Stimulated activated CD4-positive, alpha-beta T cell treated with anti-CD3 and anti-CD28 coated beads, Interleukin-1b, Interleukin-23, amount 100 ng/mL, for 4 hours (primary cell): ENCODE data around the gene ATG9B.
"Not testable (repeated sequence)": the region's sequence is repeated elsewhere in the genome, so short reads cannot be mapped to it uniquely, and the experiment has no call there.

Source experiments
- DNase-seq, 2 donors: peaks; one replicate each; pipeline ENCODE4 v3.0.0-alpha.2; 2020; ENCODE audit warnings: low read depth in 2 of 2

ATG9B gene

DNA sequence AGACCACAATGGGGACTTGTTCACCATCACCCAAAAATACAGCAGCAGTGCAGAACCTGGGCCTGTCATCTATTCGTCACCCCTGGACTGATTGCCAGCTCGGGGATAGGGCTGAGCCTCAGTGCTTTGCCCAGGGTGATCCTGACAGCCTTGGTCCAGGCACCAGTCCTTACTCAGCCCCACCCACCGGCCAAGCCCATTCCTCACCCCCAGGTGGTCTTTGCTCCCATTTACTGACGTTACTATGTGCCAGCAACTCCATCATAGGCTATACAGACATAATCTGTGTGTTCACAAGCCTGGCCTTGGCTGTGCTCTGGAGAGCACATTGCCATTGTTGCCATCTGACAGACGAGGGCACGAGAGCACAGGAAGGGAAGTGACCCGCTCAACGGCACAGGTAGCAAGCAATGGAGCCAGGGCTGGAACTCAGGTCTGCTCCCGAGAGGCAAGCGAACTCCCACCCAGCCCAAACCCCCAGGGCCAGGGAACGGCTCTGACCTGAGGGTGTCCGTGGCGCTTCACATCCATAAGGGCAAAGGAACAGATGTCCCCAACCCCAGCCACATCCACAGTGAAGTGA, 6.8 kb downstream of the ATG9B start:
- no peak for DNase-seq

DNA sequence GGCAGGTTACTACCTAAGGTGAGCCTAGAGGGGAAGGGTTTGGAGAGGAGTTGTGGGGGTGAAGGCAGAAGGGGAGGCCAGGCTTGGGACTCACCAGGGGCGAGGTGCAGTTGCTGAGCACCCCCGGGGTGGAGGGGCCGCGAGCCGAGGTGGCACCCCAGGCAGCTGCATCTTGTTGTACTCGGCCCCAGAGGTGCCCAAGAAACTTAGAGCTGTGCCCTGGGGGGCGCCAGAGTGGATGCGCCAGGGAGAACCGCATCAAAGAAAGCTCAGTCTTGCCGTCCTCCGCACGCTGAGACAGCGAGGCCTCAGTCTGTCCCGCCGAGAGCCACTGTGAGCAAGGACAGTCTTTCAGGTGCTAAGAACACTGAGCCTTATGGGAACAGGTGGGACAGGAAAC, 7.4 kb downstream of the ATG9B start:
- DNase-seq: no peak

DNA sequence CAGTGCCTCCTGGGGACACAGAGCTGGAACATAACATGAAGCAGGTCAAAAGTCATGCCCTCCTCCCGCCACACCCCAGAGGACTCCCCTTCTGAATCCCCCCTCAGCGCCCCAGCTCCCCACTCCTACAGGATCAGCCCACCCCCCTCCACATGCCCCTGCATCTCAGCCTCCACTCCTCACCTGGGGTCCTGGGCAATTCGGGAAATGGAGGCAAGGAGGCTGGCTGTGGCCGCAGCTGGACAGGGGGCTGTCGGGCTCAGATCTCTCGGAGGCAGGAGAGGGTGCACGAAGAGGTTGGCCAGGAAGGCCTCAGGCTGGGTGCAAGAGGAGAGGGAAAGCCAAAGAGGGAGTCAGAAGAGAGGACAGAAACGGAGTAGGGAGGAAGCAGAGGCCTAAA, 7.8 kb downstream of the ATG9B start:
- no peak for DNase-seq

DNA sequence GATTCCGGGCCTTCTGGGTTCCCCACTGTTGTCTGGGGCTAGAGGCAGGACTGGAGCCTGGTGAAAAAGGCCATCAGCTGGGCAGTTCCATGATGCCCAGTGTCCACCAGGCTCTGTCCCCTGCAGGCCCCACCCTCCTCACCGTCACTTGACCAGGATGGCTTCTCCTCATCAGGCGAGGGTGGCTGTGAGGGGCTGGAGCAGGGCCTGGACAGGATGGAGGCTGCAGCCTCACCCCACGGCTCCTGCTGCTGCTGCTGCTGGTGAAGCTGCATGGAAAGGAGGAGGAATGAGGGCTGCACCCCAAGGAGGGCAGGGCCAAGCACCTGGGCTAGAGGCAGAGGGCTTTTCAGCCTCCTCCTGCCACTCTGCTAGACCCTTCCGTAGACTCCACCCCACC, 8.3 kb downstream of the ATG9B start:
- no peak for DNase-seq

DNA sequence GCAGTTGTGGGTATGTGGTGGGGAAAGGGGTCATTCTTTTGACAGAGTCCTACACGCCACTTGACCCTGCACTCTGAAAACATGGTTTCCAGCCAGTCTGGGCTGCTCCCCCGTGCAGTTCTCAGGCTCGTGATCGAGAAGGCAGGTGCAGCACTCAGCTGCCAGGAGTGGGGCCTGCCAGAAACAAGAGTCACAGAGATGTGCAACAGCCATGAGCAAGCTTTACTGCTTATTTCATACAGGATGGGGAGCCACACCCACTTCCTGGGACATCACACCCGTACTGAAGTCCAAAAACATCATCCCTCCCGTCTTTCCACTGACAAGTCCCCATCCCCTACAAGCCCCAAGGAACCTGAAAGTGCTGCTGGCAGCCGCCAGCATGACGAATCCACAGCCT, 9.3 kb downstream of the ATG9B start:
- no peak for DNase-seq

DNA sequence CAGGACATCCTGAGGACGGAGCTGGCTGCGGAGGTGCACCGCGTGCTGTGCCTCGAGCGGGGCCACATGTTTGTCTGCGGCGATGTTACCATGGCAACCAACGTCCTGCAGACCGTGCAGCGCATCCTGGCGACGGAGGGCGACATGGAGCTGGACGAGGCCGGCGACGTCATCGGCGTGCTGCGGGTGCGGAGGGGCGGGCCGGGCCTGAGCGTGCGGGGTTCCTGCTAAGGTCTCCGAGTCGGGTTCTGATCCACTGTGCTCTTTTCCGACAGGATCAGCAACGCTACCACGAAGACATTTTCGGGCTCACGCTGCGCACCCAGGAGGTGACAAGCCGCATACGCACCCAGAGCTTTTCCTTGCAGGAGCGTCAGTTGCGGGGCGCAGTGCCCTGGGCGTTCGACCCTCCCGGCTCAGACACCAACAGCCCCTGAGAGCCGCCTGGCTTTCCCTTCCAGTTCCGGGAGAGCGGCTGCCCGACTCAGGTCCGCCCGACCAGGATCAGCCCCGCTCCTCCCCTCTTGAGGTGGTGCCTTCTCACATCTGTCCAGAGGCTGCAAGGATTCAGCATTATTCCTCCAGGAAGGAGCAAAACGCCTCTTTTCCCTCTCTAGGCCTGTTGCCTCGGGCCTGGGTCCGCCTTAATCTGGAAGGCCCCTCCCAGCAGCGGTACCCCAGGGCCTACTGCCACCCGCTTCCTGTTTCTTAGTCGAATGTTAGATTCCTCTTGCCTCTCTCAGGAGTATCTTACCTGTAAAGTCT, 10.4 kb downstream of the ATG9B start:
- peak; percentile 53 to 67 for DNase-seq

DNA sequence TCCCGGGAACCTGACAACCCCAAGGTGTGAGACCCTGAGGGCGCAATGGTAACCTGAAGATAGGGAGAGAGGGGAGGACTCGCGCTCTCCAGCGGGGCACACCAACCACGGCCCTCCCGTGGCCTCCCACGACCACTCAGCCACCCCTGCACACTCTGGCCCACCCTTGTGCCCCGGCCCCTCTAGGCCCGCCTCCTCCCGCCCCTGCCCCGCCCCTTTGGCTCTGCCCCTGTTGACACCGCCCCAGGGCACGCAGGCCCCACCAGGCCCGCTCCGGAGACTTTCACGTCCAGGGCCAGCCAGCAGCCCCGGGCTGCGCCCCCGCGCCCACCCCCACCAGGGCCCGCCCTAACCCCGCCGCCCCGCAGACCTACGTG, 10.9 kb downstream of the ATG9B start:
- no peak for DNase-seq

DNA sequence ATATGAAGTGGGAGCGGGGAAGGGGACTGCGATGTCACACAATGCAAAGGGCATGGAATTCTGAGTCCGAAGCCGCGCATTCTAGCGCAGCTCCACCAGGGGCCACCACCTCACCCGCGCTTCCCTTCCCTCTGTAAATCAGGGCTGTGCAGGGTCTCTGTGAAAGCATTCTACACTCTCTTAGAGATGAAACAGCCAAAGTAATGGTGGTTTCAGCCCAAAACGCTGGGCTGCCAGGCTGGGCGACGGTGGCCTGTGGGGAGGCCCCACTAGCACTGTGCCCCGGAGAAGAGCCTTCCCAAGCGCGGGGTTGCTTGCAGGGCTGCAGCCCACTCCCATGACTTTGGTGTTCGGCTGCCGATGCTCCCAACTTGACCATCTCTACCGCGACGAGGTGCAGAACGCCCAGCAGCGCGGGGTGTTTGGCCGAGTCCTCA, 11.4 kb downstream of the ATG9B start:
- no peak for DNase-seq

DNA sequence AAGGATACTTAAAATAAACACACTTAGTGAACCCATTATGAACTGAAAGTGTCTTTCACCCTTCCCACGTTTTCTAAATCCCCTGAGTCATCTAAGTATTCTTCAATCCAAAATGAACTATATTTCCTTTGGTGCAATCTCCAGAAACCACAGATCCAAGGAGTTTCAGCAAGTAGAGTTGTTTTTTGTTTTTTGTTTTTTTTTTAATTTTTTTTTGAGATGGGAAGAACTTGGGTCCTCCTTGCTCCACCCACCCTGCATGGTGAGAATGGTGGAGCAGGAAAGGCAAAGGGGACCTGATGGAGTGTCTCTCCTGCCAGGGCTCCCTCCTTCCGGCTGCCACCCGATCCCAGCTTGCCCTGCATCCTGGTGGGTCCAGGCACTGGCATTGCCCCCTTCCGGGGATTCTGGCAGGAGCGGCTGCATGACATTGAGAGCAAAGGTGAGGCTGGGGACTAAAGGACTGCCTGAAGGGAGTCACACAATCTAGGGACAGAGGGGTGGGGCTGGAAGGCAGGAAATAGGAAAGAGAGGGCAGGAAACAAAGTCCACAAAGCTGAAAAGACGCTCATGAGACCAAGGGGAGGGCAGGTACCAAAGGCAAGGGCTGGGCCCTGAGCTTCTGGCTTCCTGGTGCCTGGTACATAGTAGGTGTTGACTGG, 12.1 kb downstream of the ATG9B start:
- no peak for DNase-seq

DNA sequence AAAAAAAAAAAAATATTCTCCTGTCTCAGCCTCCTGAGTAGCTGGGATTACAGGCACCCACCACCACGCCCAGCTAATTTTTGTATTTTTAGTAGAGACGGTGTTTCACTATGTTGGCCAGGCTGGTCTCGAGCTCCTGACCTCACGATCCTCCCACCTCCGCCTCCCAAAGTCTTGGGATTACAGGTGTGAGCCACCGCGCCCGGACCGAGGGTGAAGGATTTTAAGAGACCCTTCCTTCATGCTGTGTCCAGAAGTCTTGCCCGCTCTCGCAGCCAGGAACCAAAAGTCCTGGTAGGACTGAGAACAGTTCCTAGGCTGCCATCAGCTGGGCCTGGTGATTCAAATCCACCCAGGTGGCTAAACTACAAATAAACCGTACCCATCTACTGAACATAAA, 12.7 kb downstream of the ATG9B start:
- not testable (repeated sequence) for DNase-seq

DNA sequence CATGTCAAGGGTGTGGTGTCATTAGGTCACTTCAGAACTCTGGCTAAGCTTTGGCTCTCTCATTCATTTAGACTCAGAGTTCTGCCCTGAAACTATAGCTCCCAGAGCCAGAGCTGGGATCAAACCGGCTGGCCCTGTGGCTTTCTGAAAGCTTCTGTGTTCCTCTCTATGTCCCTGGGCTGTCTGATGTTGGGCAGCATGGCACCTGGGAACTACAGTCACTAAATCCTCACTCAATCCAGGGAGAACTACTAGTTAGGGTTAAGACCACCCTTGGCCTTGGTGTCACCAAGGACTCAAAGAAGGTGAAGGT, 13.2 kb downstream of the ATG9B start:
- no peak for DNase-seq

DNA sequence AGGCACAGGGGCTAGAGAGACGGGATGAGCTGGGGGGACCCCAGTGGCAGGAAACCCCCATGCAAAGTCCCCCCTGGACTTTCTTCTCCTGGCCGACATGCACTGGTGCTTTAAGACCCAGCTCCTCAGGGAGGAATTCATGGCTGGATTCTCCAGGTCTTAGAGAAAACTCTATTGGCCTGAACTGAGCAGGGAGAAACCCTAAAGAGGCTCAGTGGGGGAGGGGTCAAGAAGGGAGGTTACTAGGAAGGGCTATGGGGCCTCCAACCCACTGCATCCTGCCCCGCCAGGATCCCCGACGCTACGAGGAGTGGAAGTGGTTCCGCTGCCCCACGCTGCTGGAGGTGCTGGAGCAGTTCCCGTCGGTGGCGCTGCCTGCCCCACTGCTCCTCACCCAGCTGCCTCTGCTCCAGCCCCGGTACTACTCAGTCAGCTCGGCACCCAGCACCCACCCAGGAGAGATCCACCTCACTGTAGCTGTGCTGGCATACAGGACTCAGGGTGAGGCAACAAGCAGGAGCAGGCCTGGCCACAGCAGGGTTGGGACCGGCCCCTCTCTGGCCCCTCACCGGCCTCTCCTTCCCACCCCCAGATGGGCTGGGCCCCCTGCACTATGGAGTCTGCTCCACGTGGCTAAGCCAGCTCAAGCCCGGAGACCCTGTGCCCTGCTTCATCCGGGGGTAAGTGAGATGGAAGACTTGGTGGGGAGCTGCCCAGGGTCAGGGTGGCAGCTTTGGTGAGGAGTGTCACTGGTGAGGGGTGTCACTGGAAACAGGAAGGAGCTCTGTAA, 13.8 kb downstream of the ATG9B start:
- DNase-seq: no peak

DNA sequence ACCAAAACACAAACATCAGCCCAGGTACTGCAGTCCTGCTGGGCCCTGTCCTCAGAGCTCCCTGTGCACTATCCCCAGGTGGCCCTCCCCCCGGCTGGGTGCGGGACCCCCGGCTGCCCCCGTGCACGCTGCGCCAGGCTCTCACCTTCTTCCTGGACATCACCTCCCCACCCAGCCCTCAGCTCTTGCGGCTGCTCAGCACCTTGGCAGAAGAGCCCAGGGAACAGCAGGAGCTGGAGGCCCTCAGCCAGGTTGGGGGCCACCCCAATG, 14.3 kb downstream of the ATG9B start:
- DNase-seq: no peak

DNA sequence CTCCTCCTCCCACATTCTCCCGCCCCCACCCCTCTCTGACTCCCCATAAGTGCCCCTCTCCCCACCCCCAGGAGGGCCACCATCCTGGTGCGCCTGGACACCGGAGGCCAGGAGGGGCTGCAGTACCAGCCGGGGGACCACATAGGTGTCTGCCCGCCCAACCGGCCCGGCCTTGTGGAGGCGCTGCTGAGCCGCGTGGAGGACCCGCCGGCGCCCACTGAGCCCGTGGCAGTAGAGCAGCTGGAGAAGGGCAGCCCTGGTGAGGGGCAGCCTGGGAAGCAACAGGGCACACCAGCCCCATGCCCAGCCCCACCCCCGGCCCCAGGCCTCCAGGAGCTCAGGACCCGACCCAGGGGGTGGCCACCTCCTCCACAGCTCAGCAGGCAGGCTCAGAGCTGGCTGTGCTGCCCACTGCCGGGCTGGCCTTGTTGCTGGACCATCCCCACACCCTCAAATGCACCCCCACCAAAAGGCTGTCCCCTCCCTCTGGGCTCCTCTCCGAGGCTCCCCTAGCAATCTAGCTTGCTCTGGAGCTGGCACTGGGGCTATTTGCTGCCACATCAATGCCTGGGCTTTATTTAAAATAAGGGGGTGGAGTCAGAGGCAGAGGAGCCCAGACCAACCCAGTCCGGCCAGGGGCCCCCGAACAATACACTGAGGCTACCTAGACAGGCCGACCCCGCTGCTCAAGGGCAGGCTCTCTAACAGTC, 14.8 kb downstream of the ATG9B start:
- DNase-seq: no peak

DNA sequence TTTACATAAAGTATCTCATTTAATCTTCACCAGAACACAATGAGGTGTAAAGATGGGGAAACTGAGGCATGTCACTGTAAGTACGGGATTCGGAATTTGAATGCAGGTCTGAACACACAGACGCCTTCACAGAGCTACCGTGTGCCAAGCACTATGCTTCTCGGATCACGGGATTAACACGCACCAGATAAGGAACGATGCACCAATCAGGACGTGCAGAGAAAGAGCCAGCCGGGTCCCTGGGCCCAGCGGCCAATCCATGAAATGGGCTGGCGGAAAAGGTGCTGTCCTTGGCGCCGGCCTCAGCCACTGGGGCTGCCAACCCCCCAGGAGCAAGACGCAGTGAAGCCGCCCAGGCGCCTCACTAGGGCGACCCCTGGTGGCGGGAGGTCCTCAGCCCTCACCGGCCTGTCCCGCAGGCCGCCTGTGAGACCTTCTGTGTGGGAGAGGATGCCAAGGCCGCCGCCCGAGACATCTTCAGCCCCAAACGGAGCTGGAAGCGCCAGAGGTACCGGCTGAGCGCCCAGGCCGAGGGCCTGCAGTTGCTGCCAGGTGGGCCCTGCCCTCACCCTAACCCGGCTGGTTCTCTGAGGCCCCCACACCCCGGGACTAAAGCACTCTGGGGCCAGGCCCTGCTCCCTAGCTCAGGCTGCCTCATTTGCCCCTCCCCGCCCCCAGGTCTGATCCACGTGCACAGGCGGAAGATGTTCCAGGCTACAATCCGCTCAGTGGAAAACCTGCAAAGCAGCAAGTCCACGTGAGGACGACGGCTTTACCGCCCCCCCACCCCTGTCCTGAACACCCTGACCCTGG, 15.6 kb downstream of the ATG9B start:
- peak; percentile 67 to 85 for DNase-seq

DNA sequence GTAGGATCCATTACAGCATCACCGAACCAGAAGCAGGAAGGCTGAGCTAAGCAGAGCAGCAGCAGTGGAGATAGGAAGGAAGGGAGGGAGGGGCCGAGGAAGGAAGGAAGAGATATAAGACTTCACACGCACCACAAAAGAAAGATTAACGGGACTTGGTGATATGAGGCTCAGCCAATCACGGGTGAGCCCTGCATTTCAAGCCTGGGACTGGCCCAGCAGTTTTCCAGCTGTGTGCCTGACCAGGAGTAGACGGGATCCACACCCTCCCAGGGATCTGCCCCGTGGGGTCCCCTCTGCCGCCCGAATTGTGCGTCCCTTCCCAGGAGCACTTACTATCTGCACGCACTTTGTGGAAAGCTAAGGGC, 16.2 kb downstream of the ATG9B start:
- DNase-seq: no peak

DNA sequence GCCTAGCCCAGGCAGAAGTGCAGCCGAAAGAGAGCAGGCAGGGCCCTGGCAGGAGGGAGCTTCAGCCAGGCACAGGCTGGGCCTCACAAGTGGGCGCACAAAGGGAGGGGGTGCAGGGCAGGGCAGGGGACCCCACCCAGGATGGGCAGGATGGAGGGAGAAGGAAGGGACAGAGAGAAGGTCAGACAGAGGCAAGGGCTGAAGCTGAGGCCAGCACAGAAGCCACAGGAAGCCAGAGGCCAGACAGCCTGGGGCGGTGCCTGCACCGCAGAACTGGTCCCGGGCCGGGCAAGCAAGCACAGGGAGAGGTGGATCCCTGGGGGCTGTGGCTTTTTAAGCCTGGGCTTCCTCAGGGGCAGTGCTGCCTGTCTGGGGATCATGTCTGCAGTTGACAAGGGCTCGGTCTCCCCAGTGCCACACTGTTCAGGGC, 16.8 kb downstream of the ATG9B start:
- no peak for DNase-seq

DNA sequence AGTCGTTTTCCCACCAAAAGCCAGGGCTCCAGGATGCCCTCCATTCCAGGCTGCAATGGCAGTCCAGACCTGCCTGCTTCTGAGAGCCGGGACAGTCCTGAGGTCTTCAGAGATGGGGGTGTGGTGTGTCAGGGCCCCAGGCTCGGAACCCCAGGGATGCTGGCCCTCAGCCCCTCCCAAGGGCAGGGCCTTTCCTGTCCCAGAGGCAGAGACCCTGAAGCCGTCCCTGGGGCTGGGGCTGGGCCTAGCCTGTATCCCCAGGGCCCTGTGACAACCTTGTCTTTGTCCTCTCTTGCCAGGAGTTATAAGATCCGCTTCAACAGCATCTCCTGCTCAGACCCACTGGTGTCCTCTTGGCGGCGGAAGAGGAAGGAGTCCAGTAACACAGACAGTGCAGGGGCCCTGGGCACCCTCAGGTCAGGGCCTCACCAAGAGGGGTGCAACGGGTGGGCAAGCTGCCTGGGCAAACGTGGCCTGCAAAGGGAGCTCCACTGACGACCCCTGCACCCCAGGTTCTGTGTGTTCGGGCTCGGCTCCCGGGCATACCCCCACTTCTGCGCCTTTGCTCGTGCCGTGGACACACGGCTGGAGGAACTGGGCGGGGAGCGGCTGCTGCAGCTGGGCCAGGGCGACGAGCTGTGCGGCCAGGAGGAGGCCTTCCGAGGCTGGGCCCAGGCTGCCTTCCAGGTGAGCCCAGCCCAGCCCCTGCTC, 17.5 kb downstream of the ATG9B start:
- no peak for DNase-seq

DNA sequence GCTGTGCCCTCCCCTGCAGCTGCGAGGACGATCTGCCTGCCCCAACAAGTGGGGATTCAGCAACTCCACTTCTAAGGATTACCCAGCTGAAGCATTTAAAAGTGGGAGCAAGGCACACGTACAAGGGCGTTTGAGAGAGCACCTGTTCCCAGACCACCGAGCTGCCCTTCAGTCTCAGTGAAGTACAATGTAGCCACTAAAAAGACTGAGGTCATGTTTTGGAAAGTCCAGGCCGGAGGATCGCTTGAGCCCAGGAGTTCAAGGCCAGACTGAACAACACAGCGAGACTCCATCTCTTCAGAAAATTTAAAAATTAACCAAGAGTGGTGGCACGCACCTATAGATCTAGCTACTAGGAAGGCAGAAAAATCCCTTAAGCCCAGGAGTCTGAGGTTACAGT, 18.7 kb downstream of the ATG9B start:
- no peak for DNase-seq

DNA sequence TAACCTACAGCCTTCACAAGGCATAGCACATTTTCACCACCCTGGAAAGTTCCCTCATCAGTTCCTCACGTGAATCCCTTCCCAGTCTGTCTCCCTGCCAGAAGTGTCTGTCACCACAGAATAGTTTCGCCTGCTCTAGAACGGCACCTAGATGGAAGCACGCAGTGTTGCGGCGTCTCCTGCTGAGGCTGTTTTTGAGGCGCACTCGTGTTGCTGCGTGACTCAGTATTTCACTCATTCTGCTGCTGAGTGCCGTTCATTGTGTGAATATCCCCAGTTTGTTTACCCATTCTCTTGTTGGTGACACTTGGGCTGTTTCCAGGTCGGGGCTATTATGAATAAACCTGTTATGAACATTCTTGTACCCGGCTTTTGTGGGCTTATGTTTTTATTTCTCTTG, 20.7 kb downstream of the ATG9B start:
- DNase-seq: no peak

DNA sequence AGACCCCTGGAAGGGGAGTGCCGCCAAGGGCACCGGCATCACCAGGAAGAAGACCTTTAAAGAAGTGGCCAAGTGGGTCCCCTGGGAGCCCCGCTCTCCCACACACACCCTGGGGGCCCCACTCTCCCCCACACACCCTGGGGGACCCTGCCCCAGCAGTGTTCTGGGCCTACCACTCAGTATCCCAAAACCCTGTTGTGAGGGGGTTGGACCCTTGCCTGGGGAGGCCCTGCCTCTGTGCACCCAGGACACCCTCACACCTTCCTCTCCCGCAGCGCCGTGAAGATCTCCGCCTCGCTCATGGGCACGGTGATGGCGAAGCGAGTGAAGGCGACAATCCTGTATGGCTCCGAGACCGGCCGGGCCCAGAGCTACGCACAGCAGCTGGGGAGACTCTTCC, 22.7 kb downstream of the ATG9B start:
- DNase-seq: no peak
